T-cell (primary cell): ENCODE measurements around the gene RGS17. TPM values are rescaled to one million over a fixed set of nuclear protein-coding genes. Genes with fewer than 3 reads are reported as not detected.

Experiments
- ATAC-seq, 4 experiments: fragments of 200-7000 bp in 3 of 4; fragments of 150-1000 bp in 1 of 4; cut with Tn5 transposase; replicated peaks in 1 of 4; 1 replicate in 3 of 4; 2 replicates in 1 of 4; pipeline ENCODE4 v1.10.0; 2021; ENCODE audit warnings: moderate library complexity in 3 of 4, mild to moderate bottlenecking in 2 of 4, moderate number of reproducible peaks in 1 of 4
- CTCF ChIA-PET, 2 donors: fragments of 300-600 bp; sonication (Branson Sonifier 250); formaldehyde crosslinking; loops; one replicate each; lab custom pipeline; 2022; ENCODE audit warnings: antibody characterized with exemption in 2 of 2; lab: Charles Lee
- POLR2A ChIA-PET, 2 donors: fragments of 300-600 bp; sonication (Branson Sonifier 250); formaldehyde crosslinking; loops; one replicate each; lab custom pipeline; 2022; ENCODE audit warnings: antibody characterized with exemption in 2 of 2; lab: Charles Lee
- DNase-seq, 35 experiments: peaks; one replicate each; pipeline versions ENCODE4 v3.0.0 to v3.0.0-alpha.2; 2013 to 2023
- H3K27ac ChIP-seq: one replicate; pipeline ENCODE4 v1.5.1; 2013; ENCODE audit warnings: low read length
- H3K27me3 ChIP-seq, 2 experiments: replicated peaks in 1 of 2; 1 replicate in 1 of 2; 2 replicates in 1 of 2; pipeline versions ENCODE4 v1.6.1 to v1.7.0; 2013; ENCODE audit warnings: low read length in 1 of 2, mixed read lengths in 1 of 2; ENCODE audit not compliant: control insufficient read depth in 2 of 2, insufficient read depth in 2 of 2; ENCODE audit errors: extremely low read depth in 1 of 2
- H3K36me3 ChIP-seq, 2 donors: 1 replicate in 1 of 2; 2 replicates in 1 of 2; pipeline versions ENCODE4 v1.6.1 to v1.7.0; 2013; ENCODE audit warnings: low read length in 1 of 2; ENCODE audit not compliant: control insufficient read depth in 2 of 2, insufficient read depth in 1 of 2; ENCODE audit errors: extremely low read depth in 1 of 2
- H3K4me1 ChIP-seq, 2 experiments: 1 replicate in 1 of 2; 2 replicates in 1 of 2; pipeline versions ENCODE4 v1.6.1 to v1.7.0; 2013; ENCODE audit warnings: low read length in 2 of 2, mixed read lengths in 1 of 2; ENCODE audit not compliant: insufficient read depth in 2 of 2, control insufficient read depth in 1 of 2; ENCODE audit errors: extremely low read depth in 1 of 2
- H3K4me3 ChIP-seq, 2 donors: 1 replicate in 1 of 2; 2 replicates in 1 of 2; pipeline versions ENCODE4 v1.5.1 to v1.7.0; 2013; ENCODE audit warnings: mild to moderate bottlenecking in 2 of 2, low read length in 1 of 2, moderate library complexity in 1 of 2; ENCODE audit not compliant: control insufficient read depth in 1 of 2; ENCODE audit errors: extremely low read depth in 1 of 2
- H3K9me3 ChIP-seq: 2 replicates; pipeline ENCODE4 v1.7.0; 2013
- H3K27ac Mint-ChIP-seq, 2 donors: one replicate each; pipeline ENCODE4 v1.8.0; 2020 to 2021; ENCODE audit warnings: mild to moderate bottlenecking in 2 of 2, mixed read lengths in 2 of 2
- H3K27me3 Mint-ChIP-seq, 2 donors: one replicate each; pipeline ENCODE4 v1.8.0; 2021 to 2022; ENCODE audit warnings: mixed read lengths in 2 of 2
- H3K36me3 Mint-ChIP-seq: one replicate; pipeline ENCODE4 v1.8.0; 2021; ENCODE audit warnings: mixed read lengths
- H3K4me1 Mint-ChIP-seq, 3 donors: one replicate each; pipeline ENCODE4 v1.8.0; 2020 to 2022; ENCODE audit warnings: mixed read lengths in 3 of 3, mild to moderate bottlenecking in 1 of 3
- H3K4me3 Mint-ChIP-seq, 3 donors: one replicate each; pipeline ENCODE4 v1.8.0; 2020 to 2022; ENCODE audit warnings: mild to moderate bottlenecking in 3 of 3, mixed read lengths in 3 of 3, moderate library complexity in 3 of 3
- H3K9me3 Mint-ChIP-seq, 3 donors: one replicate each; pipeline ENCODE4 v1.8.0; 2020 to 2022; ENCODE audit warnings: mixed read lengths in 3 of 3
- WGBS: methylation state at CpG from one replicate; pipeline ENCODE4 v1.1.5; 2013; ENCODE audit warnings: missing lambda C conversion rate; ENCODE audit not compliant: insufficient coverage; 5-methylcytosine and 5-hydroxymethylcytosine counted together
- total RNA-seq, 35 experiments: library from RNA in 6 of 35; stranded (reverse) in 6 of 35; fragments of 120-200 nt in 1 of 35; gene quantifications; one replicate each; pipeline versions ENCODE4 v1.2.1 to v1.2.4 and lab custom pipeline; 2013 to 2026

The RGS17 gene
- total RNA-seq, 5 donors from 2014 or later (not counting 1 experiment from before 2014, with no cell fraction given) = 0.09 to 0.30 TPM; not detected in 3

- WGBS = 1% methylated on average over 65 of the region's 71 CpGs
Measured at GRCh38 chr6:152981989-152982903, 148.8 kb downstream of the RGS17 start.

DNA sequence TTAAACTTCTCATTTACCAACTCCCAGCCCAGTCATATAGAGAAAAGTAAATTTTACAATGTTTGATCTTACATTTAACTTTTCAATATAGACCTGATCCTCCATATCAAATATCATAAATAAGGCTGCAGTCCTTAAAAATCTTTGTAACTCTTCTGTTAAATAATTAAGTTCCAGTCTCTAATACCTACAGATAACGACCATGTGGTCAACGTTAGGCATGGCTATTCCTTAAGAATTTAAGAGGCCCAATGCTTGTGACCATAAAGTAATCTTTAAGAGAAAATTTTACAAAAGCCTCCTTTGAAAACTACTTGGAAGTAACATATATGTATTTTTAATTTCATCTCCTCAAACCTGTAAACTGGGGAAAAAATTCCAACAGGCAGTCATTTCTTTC is 149.9 kb downstream of the RGS17 start:
- peak overlapping the region; percentile 31 to 79 (median 32) for H3K4me3 Mint-ChIP-seq
- no peak overlapping the region for H3K27ac ChIP-seq
- no peaks in the 10 kb centered on the region for H3K9me3 ChIP-seq
- no peak for ATAC-seq
- H3K4me1 Mint-ChIP-seq = peaks cover 45 to 62% (median 53%) of the 10 kb centered on the region in 3 donors
- H3K4me3 ChIP-seq = no peak overlapping the region
- peaks cover 0 to 3% of the 10 kb centered on the region in 2 experiments for H3K27me3 ChIP-seq
- no peaks in the 10 kb centered on the region for H3K9me3 Mint-ChIP-seq
- H3K27me3 Mint-ChIP-seq = no peaks in the 10 kb centered on the region
- POLR2A ChIA-PET = interaction anchor here in 1 of 2 donors (0.6 kb wide), 1 partner anchor 19 kb away, joined by 4 read pairs; no protein-coding TSS in a partner anchor
- CTCF ChIA-PET = no interaction called here
- H3K27ac Mint-ChIP-seq = no peak overlapping the region
- no CpG with 5 or more reads among the region's 2 CpGs for WGBS
- peaks cover 17 to 31% of the 10 kb centered on the region in 2 experiments for H3K4me1 ChIP-seq
- H3K36me3 Mint-ChIP-seq = peaks cover 12% of the 10 kb centered on the region
- H3K36me3 ChIP-seq = no peaks in the 10 kb centered on the region
- no peak for DNase-seq

More at GRCh38 chr6:152981989-152982903, 148.8 kb downstream of the RGS17 start:
- no peaks in the 10 kb centered on the region for H3K9me3 ChIP-seq
- ATAC-seq = no peak
- peak overlapping the region; percentile 76 to 88 for H3K4me3 ChIP-seq
- ChIA-PET POLR2A (interaction anchor here in 1 of 2 donors (1.0 kb wide), 1 partner anchor 21 kb away, joined by 3 read pairs; no protein-coding TSS in a partner anchor), CTCF (interaction anchor here in 1 of 2 donors (1.0 to 1.3 kb wide), 2 partner anchors 13 to 16 kb away, joined by 3 to 5 read pairs; no protein-coding TSS in a partner anchor)
- peaks cover 0 to 3% of the 10 kb centered on the region in 2 experiments for H3K27me3 ChIP-seq
- Mint-ChIP-seq H3K36me3 (peaks cover 7% of the 10 kb centered on the region), H3K27me3 (no peaks in the 10 kb centered on the region), H3K9me3 (no peaks in the 10 kb centered on the region), H3K27ac (no peak overlapping the region), H3K4me3 (peak overlapping the region; percentile 93 to 98 (median 95)), H3K4me1 (peaks cover 40 to 59% (median 52%) of the 10 kb centered on the region in 3 donors)
- no peak overlapping the region for H3K27ac ChIP-seq
- H3K36me3 ChIP-seq = peaks cover 0 to 3% of the 10 kb centered on the region in 2 donors
- H3K4me1 ChIP-seq = peaks cover 17 to 31% of the 10 kb centered on the region in 2 experiments
- no peak for DNase-seq

- Histone ChIP-seq H3K36me3 (no peaks in the 10 kb centered on the region), H3K9me3 (no peaks in the 10 kb centered on the region), H3K27ac (no peak overlapping the region), H3K27me3 (peaks cover 0 to 3% of the 10 kb centered on the region in 2 experiments), H3K4me3 (no peak overlapping the region), H3K4me1 (peaks cover 17 to 28% of the 10 kb centered on the region in 2 experiments)
- Mint-ChIP-seq H3K27ac (no peak overlapping the region), H3K9me3 (no peaks in the 10 kb centered on the region), H3K27me3 (no peaks in the 10 kb centered on the region), H3K36me3 (peaks cover 15% of the 10 kb centered on the region), H3K4me3 (peak overlapping the region in 2 of 3 donors; percentile 31 to 79), H3K4me1 (peaks cover 49 to 63% (median 52%) of the 10 kb centered on the region in 3 donors)
- ATAC-seq (no peak), DNase-seq (no peak)
- POLR2A ChIA-PET = no interaction called here
- WGBS = no CpG with 5 or more reads among the region's 1 CpG
- CTCF ChIA-PET = no interaction called here
Measured at GRCh38 chr6:152980656-152981055, 150.4 kb downstream of the RGS17 start.

DNA sequence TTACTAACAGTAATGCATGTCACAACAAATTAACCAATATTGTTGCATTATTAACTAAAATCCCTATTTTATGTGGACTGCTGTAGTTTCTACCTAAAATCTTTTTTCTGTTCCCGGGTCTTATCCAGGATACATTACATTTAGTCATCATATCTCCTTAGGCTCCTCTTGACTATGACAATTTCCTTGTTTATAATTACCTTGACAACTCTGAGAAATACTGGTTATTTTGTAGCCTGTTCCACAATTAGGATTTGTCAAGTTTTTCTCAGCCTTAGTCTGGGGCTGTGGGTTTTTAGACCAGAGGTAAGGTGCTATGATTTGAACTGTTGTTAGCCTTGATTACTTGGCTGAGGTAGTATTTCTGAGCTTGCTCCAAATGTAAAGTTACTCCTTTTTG is 152.0 kb downstream of the RGS17 start:
- Mint-ChIP-seq H3K9me3 (no peaks in the 10 kb centered on the region), H3K27ac (no peak overlapping the region), H3K4me3 (no peak overlapping the region), H3K4me1 (peaks cover 51 to 63% (median 52%) of the 10 kb centered on the region in 3 donors), H3K27me3 (no peaks in the 10 kb centered on the region), H3K36me3 (peaks cover 27% of the 10 kb centered on the region)
- POLR2A ChIA-PET = no interaction called here
- peaks cover 10 to 15% of the 10 kb centered on the region in 2 experiments for H3K4me1 ChIP-seq
- no peak for DNase-seq
- H3K9me3 ChIP-seq = no peaks in the 10 kb centered on the region
- CTCF ChIA-PET = no interaction called here
- no peak for ATAC-seq
- no peaks in the 10 kb centered on the region for H3K36me3 ChIP-seq
- H3K27ac ChIP-seq = no peak overlapping the region
- peaks cover 0 to 3% of the 10 kb centered on the region in 2 experiments for H3K27me3 ChIP-seq
- no CpG with 5 or more reads among the region's 1 CpG for WGBS
- no peak overlapping the region for H3K4me3 ChIP-seq

DNA sequence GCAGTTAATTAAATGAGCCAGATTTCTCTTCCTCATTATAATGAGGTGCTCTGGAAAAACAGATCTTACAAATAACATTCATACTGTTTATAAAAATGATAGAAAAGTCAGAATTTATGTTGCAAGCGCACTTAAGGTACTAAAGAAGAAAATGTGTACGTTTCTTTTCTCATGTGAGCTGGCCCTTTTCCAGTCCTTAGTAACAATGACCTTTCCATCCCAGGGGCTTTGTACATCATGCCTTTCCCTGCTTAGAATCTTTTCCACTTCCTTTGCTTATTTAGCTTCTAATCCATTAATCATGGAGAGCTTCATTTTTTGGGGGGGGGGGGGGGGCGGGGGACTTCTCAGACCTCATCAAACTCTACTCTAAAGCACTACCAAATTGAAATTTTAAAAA is 153.0 kb downstream of the RGS17 start:
- Mint-ChIP-seq H3K4me1 (peaks cover 45 to 64% (median 51%) of the 10 kb centered on the region in 3 donors), H3K9me3 (no peaks in the 10 kb centered on the region), H3K36me3 (peaks cover 35% of the 10 kb centered on the region), H3K4me3 (no peak overlapping the region), H3K27me3 (no peaks in the 10 kb centered on the region), H3K27ac (no peak overlapping the region)
- no peaks in the 10 kb centered on the region for H3K36me3 ChIP-seq
- no peak overlapping the region for H3K27ac ChIP-seq
- ChIA-PET CTCF (interaction anchor here in 1 of 2 donors (0.7 kb wide), 1 partner anchor 30 kb away, joined by 3 read pairs; no protein-coding TSS in a partner anchor), POLR2A (interaction anchor here in 1 of 2 donors (0.7 kb wide), 1 partner anchor 569 kb away, joined by 3 read pairs; no protein-coding TSS in a partner anchor)
- H3K27me3 ChIP-seq = peaks cover 0 to 3% of the 10 kb centered on the region in 2 experiments
- H3K4me1 ChIP-seq = peaks cover 5 to 14% of the 10 kb centered on the region in 2 experiments
- H3K4me3 ChIP-seq = no peak overlapping the region
- no peak for DNase-seq
- H3K9me3 ChIP-seq = no peaks in the 10 kb centered on the region
- no peak for ATAC-seq
- no CpG with 5 or more reads among the region's 3 CpGs for WGBS

GRCh38 chr6:152977556-152977955 is 153.5 kb downstream of the RGS17 start:
- ATAC-seq = no peak

More at GRCh38 chr6:152977556-152977955, 153.5 kb downstream of the RGS17 start:
- POLR2A ChIA-PET = interaction anchor here in 1 of 2 donors (0.5 kb wide), 1 partner anchor 24 kb away, joined by 3 read pairs; no protein-coding TSS in a partner anchor
- peaks cover 40% of the 10 kb centered on the region for H3K36me3 Mint-ChIP-seq
- CTCF ChIA-PET = interaction anchor here in 1 of 2 donors (0.7 kb wide), 1 partner anchor 29 kb away, joined by 3 read pairs; no protein-coding TSS in a partner anchor
- Histone ChIP-seq H3K36me3 (no peaks in the 10 kb centered on the region), H3K4me1 (peaks cover 5 to 10% of the 10 kb centered on the region in 2 experiments), H3K4me3 (no peak overlapping the region), H3K27ac (no peak overlapping the region), H3K9me3 (no peaks in the 10 kb centered on the region), H3K27me3 (peaks cover 0 to 3% of the 10 kb centered on the region in 2 experiments)
- DNase-seq = no peak
- no peak overlapping the region for H3K27ac Mint-ChIP-seq
- peaks cover 45 to 62% (median 51%) of the 10 kb centered on the region in 3 donors for H3K4me1 Mint-ChIP-seq
- H3K9me3 Mint-ChIP-seq = no peaks in the 10 kb centered on the region
- no peak overlapping the region for H3K4me3 Mint-ChIP-seq
- H3K27me3 Mint-ChIP-seq = no peaks in the 10 kb centered on the region
